ENCODE measurements around the gene CPN1.

The CPN1 gene

GRCh38 chr10:100046021-100046486 lies 35.6 kb downstream of the CPN1 start:
- TF ChIP-seq, protein P1, sequence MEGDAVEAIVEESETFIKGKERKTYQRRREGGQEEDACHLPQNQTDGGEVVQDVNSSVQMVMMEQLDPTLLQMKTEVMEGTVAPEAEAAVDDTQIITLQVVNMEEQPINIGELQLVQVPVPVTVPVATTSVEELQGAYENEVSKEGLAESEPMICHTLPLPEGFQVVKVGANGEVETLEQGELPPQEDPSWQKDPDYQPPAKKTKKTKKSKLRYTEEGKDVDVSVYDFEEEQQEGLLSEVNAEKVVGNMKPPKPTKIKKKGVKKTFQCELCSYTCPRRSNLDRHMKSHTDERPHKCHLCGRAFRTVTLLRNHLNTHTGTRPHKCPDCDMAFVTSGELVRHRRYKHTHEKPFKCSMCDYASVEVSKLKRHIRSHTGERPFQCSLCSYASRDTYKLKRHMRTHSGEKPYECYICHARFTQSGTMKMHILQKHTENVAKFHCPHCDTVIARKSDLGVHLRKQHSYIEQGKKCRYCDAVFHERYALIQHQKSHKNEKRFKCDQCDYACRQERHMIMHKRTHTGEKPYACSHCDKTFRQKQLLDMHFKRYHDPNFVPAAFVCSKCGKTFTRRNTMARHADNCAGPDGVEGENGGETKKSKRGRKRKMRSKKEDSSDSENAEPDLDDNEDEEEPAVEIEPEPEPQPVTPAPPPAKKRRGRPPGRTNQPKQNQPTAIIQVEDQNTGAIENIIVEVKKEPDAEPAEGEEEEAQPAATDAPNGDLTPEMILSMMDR (IDR thresholded peaks at IDR 0.05) = peak; percentile 61

- TF ChIP-seq, protein P1 (IDR thresholded peaks at IDR 0.05) = no peak
Measured at GRCh38 chr10:100045592-100045991, 36.1 kb downstream of the CPN1 start.

DNA sequence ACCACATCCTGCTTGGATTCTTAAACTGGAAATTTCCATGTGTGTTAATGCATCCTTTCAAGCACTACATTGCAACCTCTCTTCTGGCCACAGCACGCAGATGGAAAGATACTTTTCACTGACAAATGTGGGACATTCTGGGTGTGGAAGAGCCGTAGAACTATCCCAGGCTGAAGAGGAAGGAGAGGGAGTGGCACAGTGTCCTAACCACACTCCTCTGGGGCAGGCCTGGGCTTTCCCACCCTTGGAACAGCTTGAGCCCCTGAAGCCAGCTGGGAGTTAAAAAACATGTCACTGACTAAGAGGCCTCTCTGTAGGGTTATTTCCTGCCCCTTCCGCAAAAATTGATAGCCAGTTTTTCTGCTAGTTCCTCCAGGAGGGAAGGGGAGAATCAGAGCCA lies 37.9 kb downstream of the CPN1 start:
- TF ChIP-seq, protein P1 (IDR thresholded peaks at IDR 0.05) = no peak

DNA sequence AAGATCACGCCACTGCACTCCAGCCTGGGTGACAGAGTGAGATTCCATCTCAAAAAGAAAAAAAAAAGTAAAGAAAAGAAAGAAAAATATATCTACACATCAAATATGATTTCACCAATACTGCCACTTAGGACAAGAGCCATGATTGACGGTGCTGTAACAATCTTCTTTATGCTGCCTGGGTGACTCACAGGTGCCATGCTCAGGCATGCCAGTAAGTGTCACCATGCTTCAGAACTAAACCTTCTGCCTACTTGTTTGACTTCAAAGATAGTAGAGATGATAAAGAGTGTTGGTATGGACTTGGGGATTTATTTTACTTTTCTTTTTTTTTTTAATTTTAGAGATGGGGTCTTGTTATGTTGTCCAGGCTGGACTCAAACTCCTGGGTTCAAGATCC lies 38.3 kb downstream of the CPN1 start:
- TF ChIP-seq, protein P1 (IDR thresholded peaks at IDR 0.05) = no peak

GRCh38 chr10:100041306-100042002 lies 40.2 kb downstream of the CPN1 start:
- TF ChIP-seq, protein P1 (IDR thresholded peaks at IDR 0.05) = no peak

DNA sequence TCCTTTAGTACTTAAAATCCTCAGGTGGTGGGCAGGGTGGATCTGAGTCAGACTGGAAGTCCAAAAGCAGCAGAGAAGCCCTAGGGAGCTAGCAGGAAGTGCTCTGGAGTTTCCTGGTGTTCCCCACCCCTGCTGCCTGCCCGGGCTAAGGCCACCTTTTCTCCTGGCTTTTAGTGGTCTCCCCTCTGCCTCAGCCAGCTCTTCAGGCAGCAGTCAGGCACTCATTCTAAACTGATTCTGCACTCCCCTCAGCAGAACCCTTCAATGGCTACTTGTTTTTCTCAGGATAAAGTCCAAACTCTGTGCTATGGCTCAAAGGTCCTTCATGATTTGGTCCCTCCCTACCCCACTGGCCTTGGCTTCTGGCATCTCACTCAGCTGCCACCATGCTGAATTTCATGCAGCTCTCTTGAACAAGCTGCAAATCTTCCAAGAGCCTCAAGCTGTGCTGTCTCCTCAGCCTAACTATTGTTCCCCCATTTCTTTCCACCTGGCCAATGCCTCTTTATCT lies 43.1 kb downstream of the CPN1 start:
- TF ChIP-seq, protein P1 (IDR thresholded peaks at IDR 0.05) = no peak

GRCh38 chr10:100037758-100038315 lies 43.8 kb downstream of the CPN1 start:
- TF ChIP-seq, protein P1 (IDR thresholded peaks at IDR 0.05) = no peak

Measured in LNCAP (cell line).